ENCODE data around the gene EPS8L3.
A peak's percentile ranks its signal among the peaks of the same experiment; 100 is the strongest.

EPS8L3 gene

DNA sequence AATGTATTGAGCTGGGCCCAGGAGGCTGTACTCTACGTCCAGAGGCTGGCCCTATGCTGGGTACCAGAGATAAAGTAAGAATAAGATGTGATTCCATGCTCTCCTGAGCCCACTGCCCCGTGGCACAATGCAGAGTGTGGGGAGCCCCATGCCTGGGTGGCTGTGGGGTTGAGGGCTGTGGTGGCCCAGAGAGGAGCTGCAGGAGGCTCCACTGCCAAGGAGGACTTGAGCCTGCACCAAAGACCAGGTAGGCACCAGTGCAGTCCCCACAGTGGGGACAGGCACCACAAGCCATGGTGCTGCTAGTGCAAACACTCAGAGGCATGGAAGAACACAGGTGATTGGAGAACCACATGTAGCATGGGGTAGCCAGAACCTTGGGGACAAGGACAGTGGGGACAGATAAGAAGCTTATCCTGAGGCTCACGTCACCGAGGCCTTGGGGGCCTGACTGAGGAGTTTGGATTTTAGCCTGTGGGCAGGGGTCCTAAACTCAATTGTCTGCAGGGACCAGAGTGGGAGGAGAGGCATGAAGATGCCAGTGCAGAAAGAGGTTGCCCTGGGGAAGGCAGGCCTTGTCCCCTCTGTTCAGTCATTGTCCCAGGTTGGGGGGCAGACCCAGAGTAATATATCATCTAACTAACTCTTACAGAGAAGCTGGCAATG is 21.9 kb upstream of the EPS8L3 start:
- intact Hi-C loops (cut with DNase I) = no loop called here
- peak in 2 of 42 donors; percentile 1 to 6 for DNase-seq

- intact Hi-C loops (cut with DNase I) = no loop called here
- DNase-seq = no peak
These were observed 21.0 kb upstream of the EPS8L3 start for GRCh38 chr1:109784551-109785252.

DNA sequence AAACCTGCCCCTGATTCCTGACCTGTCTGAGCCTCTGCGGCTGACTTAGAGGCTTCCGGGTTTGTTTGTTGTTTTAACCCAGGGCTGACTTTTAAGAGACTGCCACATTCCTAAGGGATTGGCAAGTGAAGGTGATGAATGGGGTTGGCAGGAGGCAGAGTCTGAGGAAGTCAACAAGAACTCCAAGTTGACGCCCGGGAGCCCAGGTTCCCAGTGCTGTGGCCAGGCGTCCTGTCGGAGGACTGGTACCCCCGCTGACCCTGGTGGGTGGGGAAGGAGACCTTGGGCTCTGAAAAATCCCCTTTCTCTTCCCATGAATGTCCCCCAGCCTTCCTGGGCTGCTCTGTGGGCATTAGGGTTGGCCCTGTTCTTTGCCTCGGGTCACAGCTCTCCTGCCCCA is 19.7 kb upstream of the EPS8L3 start:
- no peak for DNase-seq
- intact Hi-C loops (cut with DNase I) = no loop called here

DNA sequence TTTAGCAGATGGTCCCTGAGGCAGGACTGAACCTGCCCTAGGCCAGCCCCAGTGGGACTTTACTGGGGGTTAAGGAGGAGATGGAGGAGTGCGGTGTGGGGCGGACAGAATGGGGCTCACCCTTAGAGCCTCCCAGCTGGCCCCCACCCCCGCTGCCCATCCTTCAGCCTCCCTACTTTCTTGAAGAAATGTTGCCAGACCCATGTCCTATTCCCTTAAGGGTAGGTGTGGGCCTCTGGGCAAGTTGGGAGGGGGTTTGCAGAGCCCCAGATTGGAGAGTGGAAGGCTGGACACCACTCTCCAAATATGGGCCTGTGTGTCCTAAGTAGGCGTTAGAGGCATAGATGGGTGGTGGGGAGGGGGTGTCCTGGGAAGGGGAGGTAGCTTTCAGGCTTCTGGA is 19.2 kb upstream of the EPS8L3 start:
- intact Hi-C loops (cut with DNase I) = no loop called here
- DNase-seq = no peak

- no peak for DNase-seq
- intact Hi-C loops (cut with DNase I) = no loop called here
These were observed 18.8 kb upstream of the EPS8L3 start for GRCh38 chr1:109782514-109782913.

GRCh38 chr1:109781806-109782205 is 18.1 kb upstream of the EPS8L3 start:
- intact Hi-C loops (cut with DNase I) = no loop called here

DNA sequence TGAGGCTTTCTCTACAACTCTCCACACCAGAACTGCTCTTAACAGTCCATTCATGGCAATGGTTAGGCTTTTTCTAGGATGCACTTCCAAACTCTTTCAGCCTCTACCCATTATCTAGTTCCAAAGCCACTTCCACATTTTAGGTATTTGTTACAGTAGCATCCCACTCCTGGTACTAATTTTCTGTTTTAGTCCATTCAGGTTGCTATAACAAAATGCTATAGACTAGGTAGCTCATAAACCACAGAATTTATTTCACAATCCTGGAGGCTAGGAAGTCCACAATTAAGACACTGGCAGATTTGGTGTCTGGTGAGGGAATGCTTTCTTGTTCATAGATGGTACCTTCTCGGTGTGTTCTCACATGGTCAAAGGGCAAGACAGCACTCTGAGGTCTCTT is 17.3 kb upstream of the EPS8L3 start:
- intact Hi-C loops (cut with DNase I) = no loop called here
- no peak for DNase-seq

More at GRCh38 chr1:109781806-109782205, 18.1 kb upstream of the EPS8L3 start:
- DNase-seq = no peak

DNA sequence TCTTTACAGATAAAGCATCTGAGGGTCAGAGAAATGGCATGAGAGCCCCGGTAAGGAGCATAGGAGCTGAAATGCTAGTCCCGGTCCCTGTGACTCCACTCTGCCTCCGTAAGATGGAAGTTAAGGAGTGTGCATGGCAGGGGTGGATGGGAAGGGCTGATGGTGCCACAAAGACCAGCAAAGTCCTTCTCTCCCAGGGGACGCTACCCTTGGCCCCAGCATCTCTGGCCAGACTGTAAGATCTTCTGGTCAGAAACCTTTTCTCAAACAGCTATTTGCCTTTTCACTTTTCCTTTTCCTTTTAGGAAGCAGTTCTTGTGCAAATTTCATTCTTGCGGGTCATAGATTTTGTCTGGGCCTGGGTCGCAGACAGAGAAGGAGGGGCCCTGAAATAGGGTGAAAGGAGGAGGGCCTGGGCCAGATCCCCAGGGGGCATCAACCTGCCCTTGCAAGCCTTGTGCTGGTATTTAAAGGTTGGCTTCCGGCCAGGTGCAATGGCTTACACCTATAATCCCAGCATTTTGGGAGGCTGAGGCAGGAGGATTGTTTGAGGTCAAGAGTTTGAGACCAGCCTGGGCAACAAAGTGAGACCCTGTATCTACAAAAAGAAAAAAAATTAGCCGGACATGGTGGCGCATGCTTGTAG is 14.4 kb upstream of the EPS8L3 start:
- peak in 4 of 42 donors; percentile 1 to 18 (median 8) for DNase-seq
- intact Hi-C loops (cut with DNase I) = loop anchor here (5.0 kb wide), 1 partner anchor 136 kb away; no protein-coding TSS in a partner anchor

GRCh38 chr1:109777436-109777835 is 13.7 kb upstream of the EPS8L3 start:
- DNase-seq = peak in 4 of 42 donors; percentile 0 to 12 (median 6)
- intact Hi-C loops (cut with DNase I) = loop anchor here (5.0 kb wide), 1 partner anchor 135 kb away; no protein-coding TSS in a partner anchor

DNA sequence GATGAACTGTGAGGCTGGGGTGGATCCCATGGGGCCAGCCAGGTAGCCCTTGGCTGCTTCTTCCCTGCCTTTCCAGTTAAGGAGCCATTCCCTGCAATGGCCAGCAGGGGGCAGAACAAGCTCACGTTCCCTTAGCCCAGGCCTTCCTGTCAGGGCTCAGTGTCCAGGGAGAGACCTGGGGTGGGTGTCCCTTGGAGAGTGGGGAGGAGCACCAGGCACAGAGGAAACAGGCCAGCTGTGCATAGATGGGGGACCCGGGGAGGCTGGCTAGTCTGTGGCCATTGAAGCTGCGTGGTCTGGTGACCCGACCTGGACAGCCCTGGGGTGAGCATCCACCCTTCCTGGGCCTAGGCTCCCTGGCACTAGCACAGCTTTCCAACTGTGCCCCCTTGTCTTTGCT is 13.2 kb upstream of the EPS8L3 start:
- intact Hi-C loops (cut with DNase I) = loop anchor here (1.0 to 5.0 kb wide), 2 partner anchors 135 to 207 kb away; partner anchors contain the start of gene AHCYL1
- peak; percentile 55 to 94 (median 86) for DNase-seq

DNA sequence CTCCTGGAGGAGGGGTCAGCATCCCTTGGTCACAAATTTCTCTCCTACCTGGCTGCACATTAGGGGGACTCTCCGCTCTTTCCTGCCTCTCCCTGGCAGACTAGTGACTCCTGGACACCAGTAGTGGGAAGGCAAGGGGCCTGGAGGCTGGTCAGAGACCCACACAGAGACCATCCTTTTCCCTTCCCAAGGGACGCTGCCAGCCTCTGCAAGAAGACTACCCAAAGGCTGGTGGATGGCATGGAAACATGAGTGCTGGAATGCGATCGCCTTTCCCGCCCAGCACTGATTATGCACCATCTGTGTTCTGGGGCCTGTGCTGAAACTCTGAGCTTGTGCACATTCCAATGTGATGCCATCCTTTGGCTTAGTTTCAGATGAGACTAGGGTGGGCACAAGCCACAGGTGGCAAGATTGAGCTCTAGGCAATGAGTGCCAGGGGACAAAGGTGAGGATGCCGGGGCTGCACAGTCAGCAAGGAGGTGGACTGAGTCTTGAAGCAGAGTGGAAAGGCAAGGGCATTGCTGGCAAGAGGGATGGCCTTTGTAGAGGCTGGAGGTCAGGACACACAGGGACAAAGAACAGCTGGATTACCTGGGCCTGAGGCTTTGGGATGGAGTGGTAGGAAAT is 12.6 kb upstream of the EPS8L3 start:
- intact Hi-C loops (cut with DNase I) = loop anchor here (1.0 to 5.0 kb wide), 2 partner anchors 134 to 208 kb away; partner anchors contain the start of gene AHCYL1
- DNase-seq = peak in 4 of 42 donors; percentile 1 to 24 (median 3)

- DNase-seq = peak in 1 of 42 donors; percentile 0
- intact Hi-C loops (cut with DNase I) = loop anchor here (5.0 kb wide), 1 partner anchor 133 kb away; no protein-coding TSS in a partner anchor
These were observed 11.7 kb upstream of the EPS8L3 start for GRCh38 chr1:109775398-109775797.

- DNase-seq = peak in 1 of 42 donors; percentile 3
- intact Hi-C loops (cut with DNase I) = loop anchor here (1.0 kb wide), 1 partner anchor 229 kb away; no protein-coding TSS in a partner anchor
These were observed 10.3 kb upstream of the EPS8L3 start for GRCh38 chr1:109773900-109774485.

GRCh38 chr1:109773203-109773899 is 9.6 kb upstream of the EPS8L3 start:
- intact Hi-C loops (cut with DNase I) = loop anchor here (1.0 kb wide), 1 partner anchor 228 kb away; no protein-coding TSS in a partner anchor
- peak; percentile 65 to 94 (median 86) for DNase-seq

DNA sequence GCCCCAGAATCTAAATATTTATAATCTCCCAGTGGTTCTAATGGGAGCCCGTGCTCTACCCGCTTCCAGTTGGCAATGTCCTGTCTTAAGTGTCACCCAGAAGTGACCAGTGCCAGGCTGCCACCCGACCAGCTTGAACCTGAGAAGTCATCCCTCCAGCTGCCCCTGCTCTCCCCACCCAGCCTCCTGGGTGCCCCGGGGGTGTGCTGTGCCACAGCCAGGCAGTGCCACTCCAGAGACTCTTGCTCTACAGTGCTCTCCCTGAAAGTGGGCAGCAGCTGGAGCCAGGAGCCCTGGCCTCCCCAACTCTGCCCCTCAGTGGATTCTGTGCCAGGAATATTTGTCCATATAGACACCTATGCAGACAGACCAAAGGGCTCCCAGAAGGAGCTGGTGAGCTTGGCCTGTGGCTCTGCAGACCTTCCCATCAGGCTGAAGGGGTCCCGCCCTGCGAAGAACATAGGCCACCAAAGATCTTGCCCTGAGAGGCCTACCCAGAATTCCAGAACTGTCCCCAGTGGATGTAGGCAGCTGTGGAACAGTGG is 9.0 kb upstream of the EPS8L3 start:
- DNase-seq = peak in 1 of 42 donors; percentile 3
- intact Hi-C loops (cut with DNase I) = loop anchor here (1.0 kb wide), 1 partner anchor 227 kb away; no protein-coding TSS in a partner anchor

GRCh38 chr1:109771712-109772657 is 8.3 kb upstream of the EPS8L3 start:
- intact Hi-C loops (cut with DNase I) = no loop called here
- peak in 5 of 42 donors; percentile 3 to 25 (median 6) for DNase-seq
